ENCODE results near the gene CORO2B. TPM values are rescaled to one million over a fixed set of nuclear protein-coding genes. Genes with fewer than 3 reads are reported as not detected.

Gene CORO2B
- total and polyA plus RNA-seq, 2 of the 4 experiments (the other 2 are of a cell fraction): 9.3 to 39.3 TPM

- TF ChIP-seq USF2 (IDR thresholded peaks at IDR 0.05; ENCODE audit: low read depth, low read length): no peak
- no peak for TF ChIP-seq FOS (IDR thresholded peaks at IDR 0.05; ENCODE audit: low read depth, low read length)
- TF ChIP-seq CHD1 (IDR thresholded peaks at IDR 0.05; ENCODE audit: low read depth, low read length): no peak
- no peak for TF ChIP-seq RCOR1 (IDR thresholded peaks at IDR 0.05; ENCODE audit: insufficient replicate concordance, low read length)
- TF ChIP-seq CEBPB (IDR thresholded peaks at IDR 0.05; ENCODE audit: low read depth, low read length): no peak
- TF ChIP-seq MAZ (IDR thresholded peaks at IDR 0.05; ENCODE audit: borderline replicate concordance, low read depth, low read length): no peak
- no peak for TF ChIP-seq POLR2A (IDR thresholded peaks at IDR 0.05; ENCODE audit: low read depth, low read length)
- no peak for TF ChIP-seq MAFK (IDR thresholded peaks at IDR 0.05; ENCODE audit: low read depth, low read length)
- TF ChIP-seq NFE2L2 (IDR thresholded peaks at IDR 0.05; ENCODE audit: low read depth, low read length): no peak
- TF ChIP-seq, protein P1, sequence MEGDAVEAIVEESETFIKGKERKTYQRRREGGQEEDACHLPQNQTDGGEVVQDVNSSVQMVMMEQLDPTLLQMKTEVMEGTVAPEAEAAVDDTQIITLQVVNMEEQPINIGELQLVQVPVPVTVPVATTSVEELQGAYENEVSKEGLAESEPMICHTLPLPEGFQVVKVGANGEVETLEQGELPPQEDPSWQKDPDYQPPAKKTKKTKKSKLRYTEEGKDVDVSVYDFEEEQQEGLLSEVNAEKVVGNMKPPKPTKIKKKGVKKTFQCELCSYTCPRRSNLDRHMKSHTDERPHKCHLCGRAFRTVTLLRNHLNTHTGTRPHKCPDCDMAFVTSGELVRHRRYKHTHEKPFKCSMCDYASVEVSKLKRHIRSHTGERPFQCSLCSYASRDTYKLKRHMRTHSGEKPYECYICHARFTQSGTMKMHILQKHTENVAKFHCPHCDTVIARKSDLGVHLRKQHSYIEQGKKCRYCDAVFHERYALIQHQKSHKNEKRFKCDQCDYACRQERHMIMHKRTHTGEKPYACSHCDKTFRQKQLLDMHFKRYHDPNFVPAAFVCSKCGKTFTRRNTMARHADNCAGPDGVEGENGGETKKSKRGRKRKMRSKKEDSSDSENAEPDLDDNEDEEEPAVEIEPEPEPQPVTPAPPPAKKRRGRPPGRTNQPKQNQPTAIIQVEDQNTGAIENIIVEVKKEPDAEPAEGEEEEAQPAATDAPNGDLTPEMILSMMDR (conservative IDR thresholded peaks at IDR 0.05; ENCODE audit: low read depth, low read length): no peak
- TF ChIP-seq RAD21 (IDR thresholded peaks at IDR 0.05; ENCODE audit: low read length): no peak
- Histone ChIP-seq H3K9me1 (ENCODE audit: insufficient read depth, low read length) (peaks cover 31% of the 10 kb centered on the region), H2BK120ac (ENCODE audit: low read depth, low read length) (peak overlapping the region; percentile 38; the same call in 1 of the 2 replicates), H3K27ac (ENCODE audit: insufficient read depth, low read length) (no peak overlapping the region), H3K4me3 (ENCODE audit: insufficient read depth, low read depth, low read length) (no peak overlapping the region), H2BK20ac (ENCODE audit: low read depth, low read length) (peak overlapping the region; percentile 10; the same call in 1 of the 2 replicates), H3K9ac (ENCODE audit: low read depth, low read length) (peak overlapping the region; percentile 8; the same call in 1 of the 2 replicates), H2AK9ac (replicated peaks; ENCODE audit: low read depth, low read length, poor library complexity) (peak overlapping the region; percentile 42), H3K4me2 (ENCODE audit: low read depth, low read length) (no peak overlapping the region), H4K91ac (ENCODE audit: insufficient read depth, low read depth, low read length) (peak overlapping the region; percentile 29), H3K4ac (ENCODE audit: low read depth, low read length) (peak overlapping the region; percentile 49), H3K4me1 (ENCODE audit: control insufficient read depth, insufficient read depth, low read length) (peaks cover 24% of the 10 kb centered on the region), H2BK5ac (ENCODE audit: low read depth, low read length, poor library complexity, severe bottlenecking) (peak overlapping the region; percentile 19), H3K79me1 (ENCODE audit: low read depth in 1 of 2, low read length in 2 of 2) (peaks cover 40 to 82% of the 10 kb centered on the region in 2 experiments), H3K9me3 (ENCODE audit: control insufficient read depth, insufficient read depth, low read length) (no peaks in the 10 kb centered on the region), H2AFZ (replicated peaks; ENCODE audit: low read length, poor library complexity) (peak overlapping the region; percentile 28), H3K27me3 (ENCODE audit: control insufficient read depth, insufficient read depth, low read length) (no peaks in the 10 kb centered on the region), H4K8ac (ENCODE audit: low read depth in 2 of 2, low read length in 2 of 2) (peak overlapping the region in 1 of 2 experiments; percentile 67; a peak in 1 of 4 replicates), H4K5ac (ENCODE audit: low read depth, low read length) (peak overlapping the region; percentile 3), H3K36me3 (ENCODE audit: control insufficient read depth, insufficient read depth, low read length) (no peaks in the 10 kb centered on the region), H2AK5ac (ENCODE audit: low read depth, low read length) (peak overlapping the region; percentile 40), H3K18ac (ENCODE audit: low read depth, low read length) (peak overlapping the region; percentile 21; the same call in 1 of the 2 replicates), H3K56ac (ENCODE audit: extremely low read depth, insufficient read depth, low read length) (no peak overlapping the region), H4K20me1 (ENCODE audit: insufficient read depth, low read length) (peaks cover 10% of the 10 kb centered on the region; the same call in 1 of the 2 replicates), H3K14ac (replicated peaks; ENCODE audit: low read depth, low read length) (0 out of 2 replicates have a peak overlapping the region, but pooled peaks have one; percentile 69), H2BK15ac (ENCODE audit: low read depth, low read length) (0 out of 3 replicates have a peak overlapping the region, but pooled peaks have one; percentile 7), H3K23ac (ENCODE audit: low read depth, low read length) (no peak overlapping the region)
- dilution Hi-C loops (cut with HindIII; ENCODE audit: low sequenced_read_pairs, unreplicated experiment): no loop called here
- in situ Hi-C loops (cut with MboI; ENCODE audit: low sequenced_read_pairs): no loop called here
- no TSS peak for BruUV-seq (replicated peaks)
- WGBS, 2 experiments (ENCODE audit: extremely low coverage in 2 of 2, insufficient read length in 1 of 2): 63% methylated on average over 3 of the region's 14 CpGs; no CpG with 5 or more reads in 1 of the 2 experiments
- POLR2A ChIA-PET (ENCODE audit: unreplicated experiment): no interaction called here
- CTCF ChIA-PET: no interaction called here
- intact Hi-C loops (cut with micrococcal nuclease): no loop called here
- DNase-seq (no peak), ATAC-seq (ENCODE audit: low read depth) (peak; percentile 33; the same call in 1 of the 2 replicates)
Measured at GRCh38 chr15:68598171-68599152, 19.7 kb downstream of the CORO2B start.
